Sigmoid colon (tissue), 4 donors: Measurements from ENCODE around the gene ARHGEF7.
"Not testable (repeated sequence)": the region's sequence is repeated elsewhere in the genome, so short reads cannot be mapped to it uniquely, and the experiment has no call there.

Experiments used
- POLR2A ChIP-seq, 2 donors: fragments of 450-650 bp; IDR thresholded peaks; one replicate each; pipeline ENCODE4 v1.6.1; 2016; ENCODE audit warnings: antibody characterized with exemption in 2 of 2, mild to moderate bottlenecking in 2 of 2, moderate library complexity in 2 of 2
- POLR2AphosphoS5 ChIP-seq, 4 donors: sonication (generic); formaldehyde crosslinking; IDR thresholded peaks; one replicate each; pipeline ENCODE4 v1.6.1; 2017; ENCODE audit warnings: antibody characterized with exemption in 4 of 4
- TF ChIP-seq, protein P1 (sequence below), 4 experiments: fragments of 450-650 bp in 3 of 4; fragments of 200-600 bp in 1 of 4; IDR thresholded peaks; one replicate each; pipeline ENCODE4 v1.5.1; 2016 to 2019; ENCODE audit warnings: antibody characterized with exemption in 4 of 4, mild to moderate bottlenecking in 3 of 4, moderate library complexity in 2 of 4

DNA sequence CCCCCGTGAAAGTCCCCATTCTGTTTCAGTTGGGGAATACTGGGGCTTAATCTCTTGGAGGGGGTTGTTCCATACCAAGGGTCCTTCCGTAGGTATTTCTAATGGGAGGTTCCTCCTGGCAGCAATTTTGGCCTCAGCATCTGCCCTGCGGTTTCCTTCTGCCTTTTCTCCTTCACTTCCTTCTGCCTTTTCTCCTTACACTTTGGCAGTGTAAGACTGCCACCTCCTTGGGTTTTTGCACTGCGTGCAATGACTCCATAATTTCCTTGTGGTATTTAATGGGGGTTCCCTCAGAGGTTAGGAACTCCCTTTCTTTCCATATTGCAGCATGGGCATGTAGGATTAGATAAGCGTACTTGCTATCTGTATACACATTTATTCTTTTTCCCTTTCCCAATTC lies 78.1 kb downstream of the ARHGEF7 start:
- TF ChIP-seq, protein P1, sequence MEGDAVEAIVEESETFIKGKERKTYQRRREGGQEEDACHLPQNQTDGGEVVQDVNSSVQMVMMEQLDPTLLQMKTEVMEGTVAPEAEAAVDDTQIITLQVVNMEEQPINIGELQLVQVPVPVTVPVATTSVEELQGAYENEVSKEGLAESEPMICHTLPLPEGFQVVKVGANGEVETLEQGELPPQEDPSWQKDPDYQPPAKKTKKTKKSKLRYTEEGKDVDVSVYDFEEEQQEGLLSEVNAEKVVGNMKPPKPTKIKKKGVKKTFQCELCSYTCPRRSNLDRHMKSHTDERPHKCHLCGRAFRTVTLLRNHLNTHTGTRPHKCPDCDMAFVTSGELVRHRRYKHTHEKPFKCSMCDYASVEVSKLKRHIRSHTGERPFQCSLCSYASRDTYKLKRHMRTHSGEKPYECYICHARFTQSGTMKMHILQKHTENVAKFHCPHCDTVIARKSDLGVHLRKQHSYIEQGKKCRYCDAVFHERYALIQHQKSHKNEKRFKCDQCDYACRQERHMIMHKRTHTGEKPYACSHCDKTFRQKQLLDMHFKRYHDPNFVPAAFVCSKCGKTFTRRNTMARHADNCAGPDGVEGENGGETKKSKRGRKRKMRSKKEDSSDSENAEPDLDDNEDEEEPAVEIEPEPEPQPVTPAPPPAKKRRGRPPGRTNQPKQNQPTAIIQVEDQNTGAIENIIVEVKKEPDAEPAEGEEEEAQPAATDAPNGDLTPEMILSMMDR (IDR thresholded peaks at IDR 0.05), result not testable (repeated sequence)
- not testable (repeated sequence) for TF ChIP-seq POLR2A, POLR2AphosphoS5 (IDR thresholded peaks at IDR 0.05)
